Measurements from ENCODE around the gene PLEKHD1.

DNA sequence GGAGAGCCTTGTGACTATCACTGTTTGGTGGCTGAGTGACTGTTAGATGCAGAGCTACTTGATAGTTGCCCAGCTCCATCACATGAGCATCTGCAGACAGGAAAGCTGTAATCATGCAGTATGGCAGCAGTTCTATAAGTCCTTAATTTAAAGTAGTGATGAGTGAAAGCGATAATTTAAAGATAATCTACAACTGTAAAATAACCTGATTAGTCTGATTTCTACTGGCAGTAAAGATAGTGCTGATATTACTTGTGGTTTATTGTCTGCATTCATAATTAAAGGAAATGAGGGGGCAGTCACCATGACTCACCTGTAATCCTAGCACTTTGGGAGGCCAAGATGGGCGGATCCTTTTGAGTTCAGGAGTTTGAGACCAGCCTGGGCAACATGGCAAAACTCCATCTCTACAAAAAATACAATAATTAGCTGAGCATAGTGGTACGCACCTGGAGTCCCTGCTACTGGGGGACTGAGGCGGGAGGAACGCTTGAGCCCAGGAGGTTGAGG, 41.2 kb upstream of the PLEKHD1 start:
- no peak for TF ChIP-seq CTCF (conservative IDR thresholded peaks at IDR 0.05; ENCODE audit: low read depth, low read length)
- TF ChIP-seq EZH2 (IDR thresholded peaks at IDR 0.05; ENCODE audit: low read length, unreplicated experiment): no peak
- TF ChIP-seq EZH2phosphoT487 (IDR thresholded peaks at IDR 0.05; ENCODE audit: borderline replicate concordance, low read length): no peak

All from PC-3 (cell line).